ENCODE results near the gene CLEC2L. TPM values are rescaled to one million over a fixed set of nuclear protein-coding genes. Genes with fewer than 3 reads are reported as not detected.

Gene CLEC2L
- polyA plus RNA-seq, 1 experiment: not detected

DNA sequence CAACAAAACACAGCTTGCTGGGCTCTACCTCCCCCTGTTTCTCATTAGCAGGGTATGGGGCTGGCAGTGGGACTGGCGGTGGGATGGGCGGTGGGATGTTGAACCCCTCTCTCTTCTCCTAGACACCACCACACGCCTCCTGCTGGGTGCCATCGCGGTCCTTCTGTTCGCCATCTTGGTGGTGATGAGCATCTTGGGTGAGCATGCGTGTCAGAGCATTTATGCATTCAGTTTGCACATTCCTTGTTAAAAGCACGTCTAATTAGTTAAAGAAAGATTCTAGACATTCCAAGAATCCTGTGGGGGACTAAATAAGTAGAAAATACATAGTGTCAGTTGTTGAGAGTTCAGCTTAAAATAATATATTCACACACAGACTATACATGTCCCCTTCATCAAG lies 12.7 kb downstream of the CLEC2L start:
- TF ChIP-seq, protein P1, sequence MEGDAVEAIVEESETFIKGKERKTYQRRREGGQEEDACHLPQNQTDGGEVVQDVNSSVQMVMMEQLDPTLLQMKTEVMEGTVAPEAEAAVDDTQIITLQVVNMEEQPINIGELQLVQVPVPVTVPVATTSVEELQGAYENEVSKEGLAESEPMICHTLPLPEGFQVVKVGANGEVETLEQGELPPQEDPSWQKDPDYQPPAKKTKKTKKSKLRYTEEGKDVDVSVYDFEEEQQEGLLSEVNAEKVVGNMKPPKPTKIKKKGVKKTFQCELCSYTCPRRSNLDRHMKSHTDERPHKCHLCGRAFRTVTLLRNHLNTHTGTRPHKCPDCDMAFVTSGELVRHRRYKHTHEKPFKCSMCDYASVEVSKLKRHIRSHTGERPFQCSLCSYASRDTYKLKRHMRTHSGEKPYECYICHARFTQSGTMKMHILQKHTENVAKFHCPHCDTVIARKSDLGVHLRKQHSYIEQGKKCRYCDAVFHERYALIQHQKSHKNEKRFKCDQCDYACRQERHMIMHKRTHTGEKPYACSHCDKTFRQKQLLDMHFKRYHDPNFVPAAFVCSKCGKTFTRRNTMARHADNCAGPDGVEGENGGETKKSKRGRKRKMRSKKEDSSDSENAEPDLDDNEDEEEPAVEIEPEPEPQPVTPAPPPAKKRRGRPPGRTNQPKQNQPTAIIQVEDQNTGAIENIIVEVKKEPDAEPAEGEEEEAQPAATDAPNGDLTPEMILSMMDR (IDR thresholded peaks at IDR 0.05; ENCODE audit: insufficient read depth, low read depth, low read length): no peak

GRCh38 chr7:139538881-139539635 lies 15.6 kb downstream of the CLEC2L start:
- ChIA-PET CTCF (no interaction called here), POLR2A (no interaction called here)
- Histone ChIP-seq H3K4me3 (ENCODE audit: low read depth, low read length) (no peak overlapping the region), H3K27me3 (ENCODE audit: control insufficient read depth, insufficient read depth, low read length) (peaks cover 3% of the 10 kb centered on the region), H3K36me3 (ENCODE audit: control insufficient read depth, insufficient read depth, low read length) (no peaks in the 10 kb centered on the region)
- DNase-seq (ENCODE audit: low read depth): no peak
- TF ChIP-seq, protein P1 (IDR thresholded peaks at IDR 0.05; ENCODE audit: insufficient read depth, low read depth, low read length): no peak

More for the DNA sequence above, 12.7 kb downstream of the CLEC2L start:
- ChIA-PET CTCF (no interaction called here), POLR2A (no interaction called here)
- peaks cover 3% of the 10 kb centered on the region for H3K27me3 ChIP-seq (ENCODE audit: control insufficient read depth, insufficient read depth, low read length)
- no peak overlapping the region for H3K4me3 ChIP-seq (ENCODE audit: low read depth, low read length)
- no peak for DNase-seq (ENCODE audit: low read depth)
- no peaks in the 10 kb centered on the region for H3K36me3 ChIP-seq (ENCODE audit: control insufficient read depth, insufficient read depth, low read length)

DNA sequence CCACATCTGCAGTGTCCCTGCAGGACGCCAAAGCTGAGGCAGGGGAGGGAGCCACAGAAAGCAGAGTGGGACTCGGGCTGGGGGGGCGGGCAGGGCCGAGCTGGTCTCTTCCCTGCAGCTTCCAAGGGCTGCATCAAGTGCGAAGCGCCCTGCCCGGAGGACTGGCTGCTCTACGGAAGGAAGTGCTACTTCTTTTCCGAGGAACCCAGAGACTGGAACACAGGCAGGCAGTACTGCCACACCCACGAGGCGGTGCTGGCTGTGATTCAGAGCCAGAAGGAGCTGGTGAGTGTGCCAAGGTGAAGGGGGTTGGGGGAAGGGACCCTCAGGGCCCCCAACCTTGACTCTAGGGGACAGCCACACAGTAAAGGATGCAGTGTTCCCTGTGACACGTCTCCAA lies 16.7 kb downstream of the CLEC2L start:
- ChIA-PET POLR2A (no interaction called here), CTCF (no interaction called here)
- TF ChIP-seq, protein P1 (IDR thresholded peaks at IDR 0.05; ENCODE audit: insufficient read depth, low read depth, low read length): no peak
- Histone ChIP-seq H3K27me3 (ENCODE audit: control insufficient read depth, insufficient read depth, low read length) (peaks cover 3% of the 10 kb centered on the region), H3K4me3 (ENCODE audit: low read depth, low read length) (no peak overlapping the region), H3K36me3 (ENCODE audit: control insufficient read depth, insufficient read depth, low read length) (no peaks in the 10 kb centered on the region)
- no peak for DNase-seq (ENCODE audit: low read depth)

- POLR2A ChIA-PET: no interaction called here
- TF ChIP-seq, protein P1 (IDR thresholded peaks at IDR 0.05; ENCODE audit: insufficient read depth, low read depth, low read length): no peak
- CTCF ChIA-PET: interaction anchor here (0.6 to 1.1 kb wide), 3 partner anchors 17 to 42 kb away, joined by 3 read pairs; no protein-coding TSS in a partner anchor
- Histone ChIP-seq H3K36me3 (ENCODE audit: control insufficient read depth, insufficient read depth, low read length) (no peaks in the 10 kb centered on the region), H3K4me3 (ENCODE audit: low read depth, low read length) (no peak overlapping the region), H3K27me3 (ENCODE audit: control insufficient read depth, insufficient read depth, low read length) (no peaks in the 10 kb centered on the region; the same call in none of the 2 replicates)
- DNase-seq (ENCODE audit: low read depth): no peak
These were observed 18.3 kb downstream of the CLEC2L start for GRCh38 chr7:139541600-139542307.

Data from BJ (cell line).